ENCODE measurements around the gene PTPN7.
"Not testable (repeated sequence)": the region's sequence is repeated elsewhere in the genome, so short reads cannot be mapped to it uniquely, and the experiment has no call there.

The PTPN7 gene

DNA sequence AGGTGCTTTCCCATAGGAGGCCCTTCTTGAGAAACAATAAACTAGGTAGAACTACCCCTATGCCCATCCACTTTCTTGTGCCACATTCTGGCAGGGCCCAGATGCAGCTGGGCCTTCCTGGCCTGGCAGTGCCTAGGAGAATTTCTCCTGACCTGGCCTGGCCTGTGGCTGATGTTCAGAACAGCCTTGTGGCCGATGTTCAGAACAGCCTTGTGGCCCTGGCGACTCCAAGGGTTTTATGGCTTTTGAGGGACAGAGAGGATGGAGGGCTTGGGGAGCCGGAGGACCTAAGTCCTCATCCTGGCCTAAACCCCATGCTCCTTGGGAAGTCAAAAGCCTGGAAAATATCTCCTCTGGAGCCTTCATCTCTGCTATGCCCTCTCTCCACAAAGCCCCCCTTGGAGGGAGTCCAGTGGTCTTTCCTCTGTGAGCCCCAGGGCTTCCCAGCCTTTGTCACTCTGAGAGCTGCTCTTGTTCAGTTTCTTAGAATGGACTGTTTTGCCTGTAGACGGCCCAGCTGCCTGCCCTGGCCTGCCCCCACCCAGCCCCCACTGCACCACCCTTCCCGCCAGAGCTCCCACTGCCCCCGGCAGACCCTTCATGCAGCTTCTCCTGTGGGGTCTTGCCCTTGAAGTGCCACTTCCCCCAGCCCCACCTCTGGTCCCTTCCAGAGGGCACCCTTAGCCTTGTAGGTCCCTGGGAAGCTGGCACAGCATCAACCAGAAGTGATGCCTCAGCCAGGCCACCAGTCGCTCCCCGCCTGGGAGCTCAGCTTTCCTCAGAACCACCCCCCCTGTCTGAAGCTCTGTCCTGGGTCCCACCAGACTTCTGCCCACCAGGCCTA is 30.7 kb downstream of the PTPN7 start:
- DNase-seq = no peak

DNA sequence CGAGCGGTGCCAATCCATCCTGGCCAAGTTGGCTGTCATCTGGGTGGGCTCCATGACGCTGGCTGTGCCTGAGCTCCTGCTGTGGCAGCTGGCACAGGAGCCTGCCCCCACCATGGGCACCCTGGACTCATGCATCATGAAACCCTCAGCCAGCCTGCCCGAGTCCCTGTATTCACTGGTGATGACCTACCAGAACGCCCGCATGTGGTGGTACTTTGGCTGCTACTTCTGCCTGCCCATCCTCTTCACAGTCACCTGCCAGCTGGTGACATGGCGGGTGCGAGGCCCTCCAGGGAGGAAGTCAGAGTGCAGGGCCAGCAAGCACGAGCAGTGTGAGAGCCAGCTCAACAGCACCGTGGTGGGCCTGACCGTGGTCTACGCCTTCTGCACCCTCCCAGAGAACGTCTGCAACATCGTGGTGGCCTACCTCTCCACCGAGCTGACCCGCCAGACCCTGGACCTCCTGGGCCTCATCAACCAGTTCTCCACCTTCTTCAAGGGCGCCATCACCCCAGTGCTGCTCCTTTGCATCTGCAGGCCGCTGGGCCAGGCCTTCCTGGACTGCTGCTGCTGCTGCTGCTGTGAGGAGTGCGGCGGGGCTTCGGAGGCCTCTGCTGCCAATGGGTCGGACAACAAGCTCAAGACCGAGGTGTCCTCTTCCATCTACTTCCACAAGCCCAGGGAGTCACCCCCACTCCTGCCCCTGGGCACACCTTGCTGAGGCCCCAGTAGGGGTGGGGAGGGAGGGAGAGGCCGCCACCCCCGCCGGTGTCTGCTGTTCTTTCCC is 32.4 kb downstream of the PTPN7 start:
- no peak for DNase-seq

DNA sequence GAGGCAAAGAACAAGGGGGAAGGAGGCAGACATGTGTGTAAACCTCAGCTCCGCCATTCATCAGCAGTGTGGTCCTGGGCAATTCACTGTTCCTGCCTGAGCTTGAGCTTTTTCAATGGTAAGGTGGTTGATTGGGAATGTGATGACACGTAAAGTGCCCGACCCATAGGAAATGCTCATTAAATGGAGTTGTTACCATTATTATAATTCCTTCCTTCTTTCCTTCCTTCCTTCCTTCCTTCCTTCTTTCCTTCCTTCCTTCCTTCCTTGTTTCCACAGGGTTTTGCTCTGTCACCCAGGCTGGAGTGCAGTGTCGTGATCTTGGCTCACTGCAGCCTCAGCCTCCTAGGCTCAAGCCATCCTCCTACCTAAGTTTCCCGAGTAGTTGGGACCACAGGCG is 33.3 kb downstream of the PTPN7 start:
- no peak for DNase-seq

DNA sequence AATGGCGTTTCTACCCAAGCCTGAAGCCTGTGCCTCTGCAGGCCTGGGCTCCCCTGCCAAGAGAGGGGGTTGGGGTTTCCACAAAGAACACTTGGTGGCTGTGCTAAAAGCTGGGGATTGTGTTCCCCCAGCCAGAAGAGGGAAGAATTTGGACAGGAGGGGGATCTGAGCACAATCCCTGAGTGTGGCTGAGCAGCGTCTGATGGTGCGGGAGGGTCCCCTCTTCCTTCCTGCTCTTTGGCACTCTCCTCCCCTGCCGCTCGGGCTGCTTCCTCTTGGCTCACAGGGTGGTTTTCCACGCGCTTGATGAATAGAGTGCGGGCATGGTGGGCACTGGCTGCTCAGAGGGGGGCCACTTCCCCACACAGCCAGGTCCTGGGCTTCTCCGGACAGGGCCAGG is 34.0 kb downstream of the PTPN7 start:
- no peak for DNase-seq

DNA sequence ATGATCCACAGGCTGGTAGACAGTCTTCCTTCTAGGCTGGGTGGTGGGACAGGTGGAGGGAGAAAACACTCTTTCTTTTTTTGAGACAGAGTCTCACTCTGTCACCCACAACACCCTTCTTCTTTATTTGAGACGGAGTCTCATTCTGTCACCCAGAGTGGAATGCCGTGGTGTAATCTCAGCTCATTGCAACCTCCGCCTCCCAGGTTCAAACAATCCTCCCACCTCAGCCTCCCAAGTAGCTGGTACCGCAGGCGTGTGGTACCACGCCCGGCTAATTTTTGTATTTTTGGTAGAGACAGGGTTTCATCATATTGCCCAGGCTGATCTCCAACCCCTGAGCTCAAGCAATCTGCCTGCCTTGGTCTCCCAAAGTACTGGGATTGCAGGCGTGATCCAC is 34.8 kb downstream of the PTPN7 start:
- no peak for DNase-seq

DNA sequence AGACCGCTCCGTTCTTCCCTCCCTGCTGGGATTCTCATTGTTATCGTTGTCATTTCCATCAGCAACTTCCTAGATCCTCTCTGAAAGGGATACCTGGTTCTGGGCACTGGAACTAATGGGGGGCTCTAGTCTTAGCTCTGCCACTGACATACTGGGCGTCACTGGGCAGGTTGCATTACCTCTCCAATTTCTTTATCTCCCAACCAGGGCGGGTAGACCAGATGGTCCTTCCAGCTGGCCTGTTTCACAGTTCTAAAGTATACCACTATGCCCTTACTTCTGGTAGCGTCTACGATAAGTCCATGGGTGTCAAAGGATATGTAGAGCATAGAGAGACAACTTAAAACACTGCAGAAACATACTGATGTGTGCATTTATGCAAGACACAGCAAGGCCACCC is 36.3 kb downstream of the PTPN7 start:
- no peak for DNase-seq

DNA sequence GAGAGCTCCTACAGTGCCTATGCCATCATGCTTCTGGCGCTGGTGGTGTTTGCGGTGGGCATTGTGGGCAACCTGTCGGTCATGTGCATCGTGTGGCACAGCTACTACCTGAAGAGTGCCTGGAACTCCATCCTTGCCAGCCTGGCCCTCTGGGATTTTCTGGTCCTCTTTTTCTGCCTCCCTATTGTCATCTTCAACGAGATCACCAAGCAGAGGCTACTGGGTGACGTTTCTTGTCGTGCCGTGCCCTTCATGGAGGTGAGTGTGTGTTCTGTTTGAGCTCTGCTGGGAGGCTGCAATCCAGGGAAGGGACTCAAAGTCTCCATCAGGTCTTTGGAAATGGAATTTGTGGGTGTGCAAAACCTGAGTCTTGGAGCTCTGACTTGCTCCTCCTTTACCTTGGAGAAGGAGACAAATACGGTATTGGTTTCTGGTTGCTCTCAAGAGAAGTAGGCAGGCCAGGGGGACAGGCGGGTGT is 37.0 kb downstream of the PTPN7 start:
- no peak for DNase-seq

DNA sequence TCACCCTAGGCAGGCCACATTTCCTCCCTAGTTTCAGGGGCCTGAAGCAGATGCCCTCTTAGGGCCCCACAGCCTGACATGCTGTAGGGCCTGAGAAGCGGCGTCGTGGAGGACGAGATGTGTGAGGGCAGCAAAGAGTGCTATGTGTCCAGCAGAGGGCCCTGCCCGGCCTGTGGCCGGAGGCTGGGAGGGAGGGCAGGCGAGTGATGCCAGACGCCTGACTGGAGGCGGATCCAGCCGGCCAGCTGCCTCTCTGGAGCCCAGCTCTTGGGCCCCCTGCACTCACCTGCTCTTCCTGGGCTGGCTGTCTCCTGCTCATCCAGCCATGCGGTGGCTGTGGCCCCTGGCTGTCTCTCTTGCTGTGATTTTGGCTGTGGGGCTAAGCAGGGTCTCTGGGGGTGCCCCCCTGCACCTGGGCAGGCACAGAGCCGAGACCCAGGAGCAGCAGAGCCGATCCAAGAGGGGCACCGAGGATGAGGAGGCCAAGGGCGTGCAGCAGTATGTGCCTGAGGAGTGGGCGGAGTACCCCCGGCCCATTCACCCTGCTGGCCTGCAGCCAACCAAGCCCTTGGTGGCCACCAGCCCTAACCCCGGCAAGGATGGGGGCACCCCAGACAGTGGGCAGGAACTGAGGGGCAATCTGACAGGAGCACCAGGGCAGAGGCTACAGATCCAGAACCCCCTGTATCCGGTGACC is 37.6 kb downstream of the PTPN7 start, which contains the start of gene GPR37L1:
TSS of gene GPR37L1 (plus strand) at position 279 of the 697 bp plus-strand sequence. CDS start at position 326, 47 bp downstream.
- peak; percentile 43 for DNase-seq

DNA sequence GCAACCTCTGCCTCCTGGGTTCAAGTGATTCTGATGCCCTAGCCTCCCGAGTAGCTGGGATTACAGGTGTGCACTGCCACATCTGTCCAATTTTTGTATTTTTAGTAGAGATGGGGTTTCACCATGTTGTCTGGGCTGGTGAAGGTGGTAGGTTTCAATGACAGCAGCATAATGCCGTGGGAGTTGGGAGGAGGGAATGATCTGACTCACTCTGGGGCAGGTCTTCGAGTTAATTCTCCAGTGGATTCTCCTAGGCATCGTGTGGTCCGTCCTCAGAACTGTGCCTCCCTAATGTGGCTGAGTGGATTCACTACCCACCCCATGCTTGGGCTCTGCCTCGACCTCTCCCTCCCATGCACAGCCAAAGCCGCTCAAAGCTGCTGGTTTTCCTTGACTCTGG is 39.4 kb downstream of the PTPN7 start:
- DNase-seq = no peak

DNA sequence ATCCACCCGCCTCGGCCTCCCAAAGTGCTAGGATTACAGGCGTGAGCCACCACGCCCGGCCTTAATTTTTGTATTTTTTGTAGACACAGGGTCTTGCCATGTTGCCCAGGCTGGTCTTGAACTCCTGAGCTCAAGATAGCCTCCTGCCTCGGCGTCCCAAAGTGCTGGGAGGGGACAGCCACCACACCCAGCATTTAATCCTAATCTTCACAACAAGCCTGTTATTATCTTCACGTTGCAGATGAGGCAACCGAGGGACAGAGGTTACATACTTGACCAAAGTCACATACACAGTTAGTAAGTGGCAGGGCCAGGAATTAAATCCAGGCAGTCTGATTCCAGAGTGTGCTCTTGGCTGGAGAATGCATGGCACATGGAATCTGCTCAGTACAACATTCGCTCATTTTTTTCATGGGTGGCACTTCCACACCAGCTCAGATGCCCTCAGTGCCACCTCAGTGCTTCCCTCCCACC is 42.5 kb downstream of the PTPN7 start:
- peak; percentile 38 for DNase-seq

DNA sequence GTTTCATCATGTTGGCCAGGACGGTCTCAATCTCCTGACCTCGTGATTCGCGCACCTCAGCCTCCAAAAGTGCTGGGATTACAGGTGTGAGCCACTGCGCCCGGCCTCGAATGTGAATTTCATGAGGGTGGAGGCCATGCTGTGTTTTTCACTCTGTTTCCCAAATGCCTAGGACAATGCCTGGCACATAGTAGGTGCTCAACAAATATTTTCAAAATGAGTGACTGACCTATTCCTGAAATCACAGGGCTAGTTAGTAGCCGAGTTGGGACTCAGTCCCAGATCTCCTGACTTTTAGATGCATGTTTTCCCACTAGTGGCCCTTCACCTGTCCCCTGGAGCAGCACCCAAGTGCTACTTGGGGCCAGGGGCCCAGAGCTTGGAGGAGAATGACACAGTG is 44.1 kb downstream of the PTPN7 start:
- no peak for DNase-seq

DNA sequence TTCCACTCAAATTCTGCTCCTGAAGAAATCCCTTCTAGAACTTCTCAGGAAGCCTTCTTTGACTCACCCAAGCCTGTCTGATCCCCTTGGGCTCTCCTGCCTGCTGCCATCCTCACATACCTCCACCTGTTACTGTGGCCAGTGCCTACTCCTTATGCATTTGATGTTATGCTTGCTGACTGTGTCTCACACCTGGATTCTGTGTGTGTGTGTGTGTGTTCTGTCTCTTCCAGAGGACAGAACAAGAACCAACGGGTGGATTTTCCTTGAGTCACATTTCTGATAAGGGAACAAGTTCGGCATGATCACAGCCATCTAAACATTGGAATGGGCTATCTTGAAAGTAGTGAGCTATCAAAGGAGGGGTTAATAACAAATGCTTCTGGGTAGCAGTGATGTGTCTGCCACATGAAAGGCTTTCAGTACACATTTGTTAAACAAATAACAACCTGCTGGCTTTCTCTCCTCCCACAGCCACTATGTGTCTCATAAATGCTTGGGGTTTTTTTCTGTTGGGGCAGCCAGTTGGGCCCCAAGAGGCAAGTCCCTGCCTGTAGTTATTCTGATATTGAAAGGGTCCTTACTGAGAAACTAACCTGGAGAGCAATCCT is 46.6 kb downstream of the PTPN7 start:
- peak; percentile 89 for DNase-seq

DNA sequence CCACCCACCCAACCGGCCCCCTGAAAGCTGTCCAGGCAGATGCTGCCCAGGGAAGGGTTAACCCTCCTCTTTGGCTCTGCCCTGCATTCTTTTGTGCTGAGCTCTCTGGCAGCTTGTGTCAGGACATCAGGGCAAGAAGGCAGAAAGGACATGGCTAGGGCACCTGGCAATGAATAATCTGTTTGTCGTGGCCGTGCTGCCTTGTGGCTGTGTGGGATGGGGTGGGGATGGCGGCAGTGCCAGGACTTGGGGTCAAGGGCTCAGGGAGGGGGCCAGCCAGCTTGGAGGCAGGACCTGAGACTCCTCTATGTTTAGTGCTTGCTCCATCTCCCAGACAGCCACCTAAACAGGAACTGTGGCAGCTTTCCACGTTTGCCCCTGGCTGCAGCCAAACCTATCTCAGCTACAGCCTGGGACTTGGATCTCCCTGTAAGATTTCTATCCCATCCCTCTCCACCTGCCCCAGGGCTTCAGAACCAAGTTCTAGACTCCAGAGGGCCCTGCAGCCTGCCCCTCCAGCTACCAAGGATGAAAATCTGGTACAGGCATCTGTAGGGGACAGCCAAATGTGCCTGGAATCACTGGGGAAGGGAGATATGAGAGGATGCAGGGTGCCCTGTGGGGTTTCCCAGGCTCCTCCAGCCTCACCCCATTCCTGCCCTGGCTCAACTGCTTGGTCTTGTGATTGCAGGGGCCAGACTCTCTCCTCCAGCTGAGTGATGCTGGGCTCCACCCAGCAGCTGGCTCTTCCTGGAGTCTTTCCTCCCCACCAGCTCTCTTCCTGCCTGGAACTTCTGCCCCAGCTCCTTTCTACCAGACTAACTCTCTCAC is 47.3 kb downstream of the PTPN7 start:
- DNase-seq = peak; percentile 84

DNA sequence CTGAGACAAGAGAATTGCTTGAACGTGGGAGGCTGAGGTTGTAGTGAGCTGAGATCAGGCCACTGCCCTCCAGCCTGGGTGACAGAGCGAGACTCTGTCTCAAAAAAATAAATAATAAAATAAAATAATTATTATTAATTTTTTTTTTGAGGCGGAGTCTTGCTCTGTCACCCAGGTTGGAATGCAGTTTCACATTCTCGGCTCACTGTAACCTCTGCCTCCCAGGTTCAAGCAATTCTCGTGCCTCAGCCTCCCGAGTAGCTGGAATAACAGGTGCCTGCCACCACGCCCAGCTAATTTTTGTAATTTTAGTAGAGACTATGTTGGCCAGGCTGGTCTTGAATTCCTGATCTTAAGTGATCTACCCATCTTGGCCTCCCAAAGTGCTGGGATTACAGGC is 48.8 kb downstream of the PTPN7 start:
- DNase-seq = not testable (repeated sequence)

DNA sequence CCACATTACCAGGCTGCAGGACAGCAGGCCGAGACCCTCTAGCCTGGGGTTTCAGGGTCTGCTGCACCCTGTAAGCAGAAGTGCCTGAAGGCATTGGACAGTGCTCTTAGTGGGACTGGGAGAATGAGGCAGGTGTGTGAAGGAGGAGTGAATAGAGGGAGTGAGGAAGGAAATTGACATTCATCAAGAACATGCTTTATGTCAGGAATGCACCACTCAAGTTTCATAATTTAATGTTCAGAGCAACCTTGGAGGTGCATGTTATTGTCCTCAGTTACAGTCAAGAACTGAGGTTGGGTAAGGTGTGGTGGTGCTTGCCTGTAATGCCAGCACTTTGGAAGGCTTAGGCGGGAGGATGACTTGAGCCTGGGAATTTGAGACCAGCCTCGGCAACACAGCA is 49.4 kb downstream of the PTPN7 start:
- peak; percentile 47 for DNase-seq

DNA sequence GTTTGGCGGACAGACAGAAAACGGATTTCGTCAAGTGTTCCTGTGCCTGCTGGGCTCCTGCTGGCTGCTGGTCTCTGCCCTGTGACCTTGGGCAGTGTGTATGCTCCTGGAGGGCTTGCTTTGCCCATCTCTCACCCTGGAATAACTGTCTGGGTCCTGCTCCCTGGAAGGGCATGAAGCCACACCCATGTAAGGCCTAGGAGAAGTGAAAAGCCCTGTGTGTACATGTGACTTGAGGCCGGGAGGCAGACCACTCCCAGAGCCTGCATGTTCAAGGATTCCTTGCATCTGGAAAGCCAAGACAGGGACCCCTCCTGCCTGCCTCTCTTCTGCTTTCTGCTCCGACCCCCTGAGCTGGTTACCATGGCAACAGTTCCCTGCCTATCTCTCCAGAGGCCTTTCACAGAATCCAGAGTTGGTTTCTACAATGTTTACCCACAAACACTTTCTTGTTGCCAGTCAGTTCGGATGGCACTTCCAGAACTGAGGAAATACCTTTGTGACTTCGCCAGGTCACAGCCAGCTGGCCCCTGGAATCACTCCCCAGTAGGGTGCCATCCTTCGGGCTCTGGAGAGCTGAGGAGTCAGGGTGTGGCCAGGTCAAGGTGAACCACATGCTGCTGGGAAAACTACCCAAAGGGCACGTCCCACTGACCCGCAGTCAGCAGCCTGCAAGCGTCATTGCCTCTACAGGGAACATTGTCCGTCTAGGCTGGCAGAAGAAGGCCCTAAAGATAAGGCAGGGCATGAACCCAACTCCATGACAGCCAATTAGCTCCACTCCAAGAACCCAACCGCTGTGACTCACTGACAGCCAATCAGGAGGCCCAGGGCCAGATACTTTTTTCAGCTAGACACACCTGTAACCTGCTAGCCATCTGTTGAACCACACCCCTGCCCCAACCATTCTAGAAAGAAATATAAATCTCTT is 52.3 kb downstream of the PTPN7 start:
- peak; percentile 96 for DNase-seq

DNA sequence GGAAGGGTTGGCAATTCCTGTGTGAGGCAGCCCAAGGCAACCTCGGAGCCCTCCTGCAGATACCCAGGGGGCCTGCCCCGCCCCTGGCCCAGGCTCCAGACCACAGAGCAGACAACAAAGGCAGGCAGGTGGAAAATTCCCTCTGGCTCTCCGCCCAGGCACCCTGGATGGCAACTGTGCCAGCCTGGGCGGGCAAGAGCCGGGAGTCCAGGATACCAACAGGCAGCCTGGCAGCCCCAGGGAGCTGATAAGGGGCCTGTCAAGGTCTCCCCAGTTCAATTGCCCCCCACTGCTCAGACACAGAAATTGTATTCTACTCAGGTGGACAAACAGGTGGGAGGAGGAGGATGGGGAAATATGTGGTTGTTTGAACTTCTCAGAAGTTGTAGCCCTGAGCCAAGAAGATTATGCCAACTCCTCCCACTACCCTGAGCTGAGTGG is 53.1 kb downstream of the PTPN7 start:
- peak; percentile 98 for DNase-seq

DNA sequence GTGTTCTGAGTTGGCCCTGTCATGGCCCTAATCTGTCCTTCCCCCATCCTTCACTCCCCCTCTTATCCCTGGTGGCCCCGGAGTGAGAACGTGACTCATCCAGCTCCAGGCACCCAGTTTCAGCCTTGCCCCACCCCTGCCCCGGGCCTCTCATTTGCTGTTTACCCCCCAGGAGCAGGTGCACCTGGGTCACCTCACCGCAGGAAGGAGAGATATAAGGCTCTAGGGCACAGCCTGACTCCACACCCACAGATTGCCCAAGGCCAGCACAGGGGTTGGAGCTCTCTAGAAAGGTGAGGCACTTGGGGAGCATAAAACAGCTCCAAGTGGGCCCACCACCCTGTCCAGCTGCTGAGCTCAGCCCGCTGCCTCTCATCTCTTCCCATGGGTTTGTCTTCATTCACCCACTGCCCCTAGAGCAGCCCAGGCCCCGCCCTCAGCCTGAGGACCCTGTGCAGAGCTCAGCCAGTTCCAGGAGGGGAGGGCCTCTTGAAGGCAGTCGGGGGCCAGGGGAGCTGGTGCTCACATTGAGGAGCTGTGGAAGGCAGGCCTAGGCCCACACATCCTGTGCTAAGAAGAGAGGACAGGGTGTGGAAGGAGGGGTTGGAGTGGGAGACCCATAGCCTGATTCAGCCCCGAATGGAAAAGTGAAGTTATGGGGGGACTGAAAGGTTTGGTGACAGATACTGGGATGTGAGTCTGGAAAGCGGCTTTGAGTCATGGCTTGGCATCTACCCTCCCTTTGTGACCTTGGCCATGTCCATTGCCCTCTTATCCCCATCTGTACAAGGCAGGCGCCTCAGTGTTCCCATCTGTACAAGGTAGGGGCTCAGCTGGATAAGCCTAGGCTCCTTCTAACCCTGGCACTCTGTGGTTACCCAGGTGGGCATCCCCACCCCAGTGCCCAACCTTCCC is 53.8 kb downstream of the PTPN7 start:
- peak; percentile 94 for DNase-seq

DNA sequence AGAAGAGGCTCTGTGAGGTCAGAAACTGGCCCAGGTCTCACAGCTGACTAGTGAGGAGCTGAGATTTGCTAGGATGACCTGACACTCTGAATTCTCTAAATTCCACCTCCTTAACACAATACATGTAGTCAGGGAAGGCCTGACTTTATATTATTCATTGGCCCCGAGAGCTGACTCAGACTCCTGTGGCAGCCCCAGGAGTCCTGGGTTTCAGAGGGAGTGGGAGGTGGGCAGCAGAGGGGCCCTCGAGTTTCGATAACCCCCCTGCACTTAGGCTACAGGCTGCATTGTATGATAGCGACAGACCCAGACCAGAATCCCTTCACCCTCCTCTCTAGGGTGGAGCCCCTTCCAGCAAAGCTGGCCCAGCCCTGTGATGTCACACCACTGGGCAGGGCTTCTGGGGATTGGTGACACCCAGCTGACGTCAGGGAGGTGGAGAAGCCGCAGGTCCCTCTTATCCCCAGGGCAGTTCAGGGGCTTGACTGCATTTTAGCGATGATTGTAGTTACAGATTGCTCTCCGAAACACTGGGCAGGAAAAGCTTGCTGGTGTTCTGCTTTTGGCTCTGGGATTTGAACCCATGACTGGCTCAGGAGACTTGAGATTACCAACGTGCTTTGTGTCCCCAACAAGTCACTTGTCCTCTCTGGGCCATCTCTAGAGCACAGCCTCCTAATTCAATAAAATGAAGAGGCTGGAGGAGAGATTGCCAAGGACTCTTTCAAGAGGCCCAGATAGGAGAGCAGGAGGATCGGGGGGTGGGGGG is 54.6 kb downstream of the PTPN7 start:
- DNase-seq = peak; percentile 99

All from NCI-H69 (cell line).